HepG2 (cell line): ENCODE measurements around the gene HLA-DMB. TPM values are rescaled to one million over a fixed set of nuclear protein-coding genes. Genes with fewer than 3 reads are reported as not detected.
A peak's percentile ranks its signal among the peaks of the same experiment; 100 is the strongest.

ENCODE experiments used
- FIP1L1 ChIP-seq: fragments of 200-400 bp; formaldehyde crosslinking; IDR thresholded peaks from 2 replicates; pipeline ENCODE4 v1.6.1; 2018; ENCODE audit warnings: low read depth, mild to moderate bottlenecking, low read length, moderate library complexity, borderline replicate concordance; ENCODE audit not compliant: insufficient read depth
- MTA1 ChIP-seq: sonication (generic); formaldehyde crosslinking; IDR thresholded peaks from 2 replicates; pipeline ENCODE4 v1.4.0; 2020; ENCODE audit warnings: missing genetic modification reagents, mild to moderate bottlenecking, borderline replicate concordance
- NFE2L2 ChIP-seq: fragments of 150-350 bp; IDR thresholded peaks from 2 replicates; pipeline ENCODE4 v1.6.1; 2014; ENCODE audit warnings: low read length
- SNAPC2 ChIP-seq: sonication (generic); formaldehyde crosslinking; IDR thresholded peaks from 2 replicates; pipeline ENCODE4 v1.8.1; 2022; ENCODE audit warnings: mild to moderate bottlenecking, missing genetic modification reagents
- ZNF329 ChIP-seq: sonication (generic); formaldehyde crosslinking; IDR thresholded peaks from 2 replicates; pipeline ENCODE4 v1.9.0; 2021; ENCODE audit warnings: low read depth, mild to moderate bottlenecking, missing genetic modification reagents
- ZNF720 ChIP-seq: sonication (generic); formaldehyde crosslinking; IDR thresholded peaks from 2 replicates; pipeline ENCODE4 v1.4.0; 2020; ENCODE audit warnings: missing genetic modification reagents
- polyA plus RNA-seq, 8 experiments: library from polyadenylated mRNA; depleted of rRNA in 3 of 8; stranded (reverse) in 7 of 8; unstranded in 1 of 8; fragments of >200 nt; fragmentation: Illumina TruSeq in 4 of 8; extraction: Trizol in 4 of 8; gene quantifications; 2 replicates each; pipeline versions ENCODE4 v1.2.1 to v1.2.3, GENCODE V29; 2011 to 2016; ENCODE audit warnings: low read depth in 4 of 8, missing spikeins in 1 of 8, mixed read lengths in 1 of 8; ENCODE audit not compliant: insufficient read depth in 1 of 8
- total RNA-seq, 5 experiments: library from RNA; depleted of rRNA; stranded (reverse); fragments of >200 nt; fragmentation: Illumina TruSeq; extraction: Trizol; gene quantifications; 2 replicates each; pipeline ENCODE4 v1.2.3, GENCODE V29; 2016; ENCODE audit warnings: low read depth in 1 of 5
- TF ChIP-seq, protein P1 (sequence below): sonication (generic); formaldehyde crosslinking; IDR thresholded peaks from 2 replicates; pipeline ENCODE4 v1.5.0; 2020; ENCODE audit warnings: mild to moderate bottlenecking, missing genetic modification reagents, borderline replicate concordance
- TF ChIP-seq, protein P2 (sequence below): sonication (generic); formaldehyde crosslinking; IDR thresholded peaks from 2 replicates; pipeline ENCODE4 v1.4.0; 2020; ENCODE audit warnings: missing genetic modification reagents
- TF ChIP-seq, protein P3 (sequence below): sonication (generic); formaldehyde crosslinking; IDR thresholded peaks from 2 replicates; pipeline ENCODE4 v1.5.0; 2020; ENCODE audit warnings: missing genetic modification reagents, mild to moderate bottlenecking, borderline replicate concordance
- TF ChIP-seq, protein P4 (sequence below): sonication (generic); formaldehyde crosslinking; IDR thresholded peaks from 2 replicates; pipeline ENCODE4 v1.4.0; 2020; ENCODE audit warnings: missing genetic modification reagents, borderline replicate concordance

The HLA-DMB gene
- total and polyA plus RNA-seq, 2 of the 13 experiments (the other 11 are each of a cell fraction or from before 2014, with no cell fraction given) = not detected

DNA sequence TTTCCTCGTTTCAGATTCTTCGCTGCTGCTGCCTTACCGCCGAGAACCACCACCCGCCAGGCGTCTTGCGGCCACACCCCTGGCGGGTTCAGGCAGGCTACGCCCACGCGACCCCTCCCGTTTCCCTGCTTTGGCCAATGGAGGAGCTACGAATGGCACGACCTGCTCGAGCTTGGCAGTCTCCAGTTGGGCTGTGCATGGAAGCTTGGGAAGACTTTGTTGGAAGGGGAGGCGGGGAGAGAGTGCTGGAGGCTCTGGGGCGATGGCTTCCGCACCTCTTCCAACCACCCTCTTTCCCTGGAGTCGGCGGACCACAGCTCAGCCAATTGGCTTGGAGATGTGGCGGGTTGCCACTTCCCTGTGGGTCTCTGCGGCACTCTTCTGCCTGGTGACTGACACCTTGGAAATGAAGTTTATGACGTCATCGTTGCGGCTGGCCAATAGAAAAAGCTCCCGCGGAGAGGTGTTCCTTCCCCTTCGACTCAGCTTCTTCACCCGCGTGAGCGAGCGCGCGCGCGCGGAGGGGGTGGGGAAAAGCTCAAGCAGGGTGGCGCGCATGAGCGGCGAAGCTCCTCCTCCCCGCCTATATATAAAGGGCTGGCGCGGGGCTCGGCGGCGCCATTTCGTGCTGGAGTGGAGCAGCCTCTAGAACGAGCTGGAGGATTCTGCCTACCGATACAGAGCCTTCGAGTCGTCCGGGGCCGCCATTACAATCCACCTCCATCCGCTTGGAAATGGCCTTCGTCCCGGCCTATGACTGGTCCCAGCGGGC lies 30.9 kb upstream of the HLA-DMB start (continued):
- TF ChIP-seq, protein P1, sequence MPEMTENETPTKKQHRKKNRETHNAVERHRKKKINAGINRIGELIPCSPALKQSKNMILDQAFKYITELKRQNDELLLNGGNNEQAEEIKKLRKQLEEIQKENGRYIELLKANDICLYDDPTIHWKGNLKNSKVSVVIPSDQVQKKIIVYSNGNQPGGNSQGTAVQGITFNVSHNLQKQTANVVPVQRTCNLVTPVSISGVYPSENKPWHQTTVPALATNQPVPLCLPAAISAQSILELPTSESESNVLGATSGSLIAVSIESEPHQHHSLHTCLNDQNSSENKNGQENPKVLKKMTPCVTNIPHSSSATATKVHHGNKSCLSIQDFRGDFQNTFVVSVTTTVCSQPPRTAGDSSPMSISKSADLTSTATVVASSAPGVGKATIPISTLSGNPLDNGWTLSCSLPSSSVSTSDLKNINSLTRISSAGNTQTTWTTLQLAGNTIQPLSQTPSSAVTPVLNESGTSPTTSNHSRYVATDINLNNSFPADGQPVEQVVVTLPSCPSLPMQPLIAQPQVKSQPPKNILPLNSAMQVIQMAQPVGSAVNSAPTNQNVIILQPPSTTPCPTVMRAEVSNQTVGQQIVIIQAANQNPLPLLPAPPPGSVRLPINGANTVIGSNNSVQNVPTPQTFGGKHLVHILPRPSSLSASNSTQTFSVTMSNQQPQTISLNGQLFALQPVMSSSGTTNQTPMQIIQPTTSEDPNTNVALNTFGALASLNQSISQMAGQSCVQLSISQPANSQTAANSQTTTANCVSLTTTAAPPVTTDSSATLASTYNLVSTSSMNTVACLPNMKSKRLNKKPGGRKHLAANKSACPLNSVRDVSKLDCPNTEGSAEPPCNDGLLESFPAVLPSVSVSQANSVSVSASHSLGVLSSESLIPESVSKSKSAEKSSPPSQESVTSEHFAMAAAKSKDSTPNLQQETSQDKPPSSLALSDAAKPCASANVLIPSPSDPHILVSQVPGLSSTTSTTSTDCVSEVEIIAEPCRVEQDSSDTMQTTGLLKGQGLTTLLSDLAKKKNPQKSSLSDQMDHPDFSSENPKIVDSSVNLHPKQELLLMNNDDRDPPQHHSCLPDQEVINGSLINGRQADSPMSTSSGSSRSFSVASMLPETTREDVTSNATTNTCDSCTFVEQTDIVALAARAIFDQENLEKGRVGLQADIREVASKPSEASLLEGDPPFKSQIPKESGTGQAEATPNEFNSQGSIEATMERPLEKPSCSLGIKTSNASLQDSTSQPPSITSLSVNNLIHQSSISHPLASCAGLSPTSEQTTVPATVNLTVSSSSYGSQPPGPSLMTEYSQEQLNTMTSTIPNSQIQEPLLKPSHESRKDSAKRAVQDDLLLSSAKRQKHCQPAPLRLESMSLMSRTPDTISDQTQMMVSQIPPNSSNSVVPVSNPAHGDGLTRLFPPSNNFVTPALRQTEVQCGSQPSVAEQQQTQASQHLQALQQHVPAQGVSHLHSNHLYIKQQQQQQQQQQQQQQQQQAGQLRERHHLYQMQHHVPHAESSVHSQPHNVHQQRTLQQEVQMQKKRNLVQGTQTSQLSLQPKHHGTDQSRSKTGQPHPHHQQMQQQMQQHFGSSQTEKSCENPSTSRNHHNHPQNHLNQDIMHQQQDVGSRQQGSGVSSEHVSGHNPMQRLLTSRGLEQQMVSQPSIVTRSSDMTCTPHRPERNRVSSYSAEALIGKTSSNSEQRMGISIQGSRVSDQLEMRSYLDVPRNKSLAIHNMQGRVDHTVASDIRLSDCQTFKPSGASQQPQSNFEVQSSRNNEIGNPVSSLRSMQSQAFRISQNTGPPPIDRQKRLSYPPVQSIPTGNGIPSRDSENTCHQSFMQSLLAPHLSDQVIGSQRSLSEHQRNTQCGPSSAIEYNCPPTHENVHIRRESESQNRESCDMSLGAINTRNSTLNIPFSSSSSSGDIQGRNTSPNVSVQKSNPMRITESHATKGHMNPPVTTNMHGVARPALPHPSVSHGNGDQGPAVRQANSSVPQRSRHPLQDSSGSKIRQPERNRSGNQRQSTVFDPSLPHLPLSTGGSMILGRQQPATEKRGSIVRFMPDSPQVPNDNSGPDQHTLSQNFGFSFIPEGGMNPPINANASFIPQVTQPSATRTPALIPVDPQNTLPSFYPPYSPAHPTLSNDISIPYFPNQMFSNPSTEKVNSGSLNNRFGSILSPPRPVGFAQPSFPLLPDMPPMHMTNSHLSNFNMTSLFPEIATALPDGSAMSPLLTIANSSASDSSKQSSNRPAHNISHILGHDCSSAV (CRISPR knock-in tag) = no peak
- TF ChIP-seq SNAPC2 (CRISPR knock-in tag) = peak; percentile 59; the same call in 1 of the 2 replicates
- TF ChIP-seq, protein P2, sequence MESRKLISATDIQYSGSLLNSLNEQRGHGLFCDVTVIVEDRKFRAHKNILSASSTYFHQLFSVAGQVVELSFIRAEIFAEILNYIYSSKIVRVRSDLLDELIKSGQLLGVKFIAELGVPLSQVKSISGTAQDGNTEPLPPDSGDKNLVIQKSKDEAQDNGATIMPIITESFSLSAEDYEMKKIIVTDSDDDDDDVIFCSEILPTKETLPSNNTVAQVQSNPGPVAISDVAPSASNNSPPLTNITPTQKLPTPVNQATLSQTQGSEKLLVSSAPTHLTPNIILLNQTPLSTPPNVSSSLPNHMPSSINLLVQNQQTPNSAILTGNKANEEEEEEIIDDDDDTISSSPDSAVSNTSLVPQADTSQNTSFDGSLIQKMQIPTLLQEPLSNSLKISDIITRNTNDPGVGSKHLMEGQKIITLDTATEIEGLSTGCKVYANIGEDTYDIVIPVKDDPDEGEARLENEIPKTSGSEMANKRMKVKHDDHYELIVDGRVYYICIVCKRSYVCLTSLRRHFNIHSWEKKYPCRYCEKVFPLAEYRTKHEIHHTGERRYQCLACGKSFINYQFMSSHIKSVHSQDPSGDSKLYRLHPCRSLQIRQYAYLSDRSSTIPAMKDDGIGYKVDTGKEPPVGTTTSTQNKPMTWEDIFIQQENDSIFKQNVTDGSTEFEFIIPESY (CRISPR knock-in tag) = peak; percentile 99
- peak; percentile 14; the same call in 1 of the 2 replicates for TF ChIP-seq MTA1
- no peak for TF ChIP-seq ZNF720 (CRISPR knock-in tag)
- TF ChIP-seq ZNF329 (CRISPR knock-in tag) = 0 out of 2 replicates have a peak, but pooled peaks have one; percentile 22
- TF ChIP-seq, protein P3, sequence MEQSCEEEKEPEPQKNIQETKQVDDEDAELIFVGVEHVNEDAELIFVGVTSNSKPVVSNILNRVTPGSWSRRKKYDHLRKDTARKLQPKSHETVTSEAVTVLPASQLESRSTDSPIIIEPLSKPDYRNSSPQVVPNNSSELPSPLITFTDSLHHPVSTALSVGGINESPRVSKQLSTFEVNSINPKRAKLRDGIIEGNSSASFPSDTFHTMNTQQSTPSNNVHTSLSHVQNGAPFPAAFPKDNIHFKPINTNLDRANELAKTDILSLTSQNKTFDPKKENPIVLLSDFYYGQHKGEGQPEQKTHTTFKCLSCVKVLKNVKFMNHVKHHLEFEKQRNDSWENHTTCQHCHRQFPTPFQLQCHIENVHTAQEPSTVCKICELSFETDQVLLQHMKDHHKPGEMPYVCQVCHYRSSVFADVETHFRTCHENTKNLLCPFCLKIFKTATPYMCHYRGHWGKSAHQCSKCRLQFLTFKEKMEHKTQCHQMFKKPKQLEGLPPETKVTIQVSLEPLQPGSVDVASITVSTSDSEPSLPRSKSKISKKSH (CRISPR knock-in tag) = no peak
- no peak for TF ChIP-seq FIP1L1
- TF ChIP-seq NFE2L2 = peak; percentile 43; the same call in 1 of the 2 replicates
- TF ChIP-seq, protein P4, sequence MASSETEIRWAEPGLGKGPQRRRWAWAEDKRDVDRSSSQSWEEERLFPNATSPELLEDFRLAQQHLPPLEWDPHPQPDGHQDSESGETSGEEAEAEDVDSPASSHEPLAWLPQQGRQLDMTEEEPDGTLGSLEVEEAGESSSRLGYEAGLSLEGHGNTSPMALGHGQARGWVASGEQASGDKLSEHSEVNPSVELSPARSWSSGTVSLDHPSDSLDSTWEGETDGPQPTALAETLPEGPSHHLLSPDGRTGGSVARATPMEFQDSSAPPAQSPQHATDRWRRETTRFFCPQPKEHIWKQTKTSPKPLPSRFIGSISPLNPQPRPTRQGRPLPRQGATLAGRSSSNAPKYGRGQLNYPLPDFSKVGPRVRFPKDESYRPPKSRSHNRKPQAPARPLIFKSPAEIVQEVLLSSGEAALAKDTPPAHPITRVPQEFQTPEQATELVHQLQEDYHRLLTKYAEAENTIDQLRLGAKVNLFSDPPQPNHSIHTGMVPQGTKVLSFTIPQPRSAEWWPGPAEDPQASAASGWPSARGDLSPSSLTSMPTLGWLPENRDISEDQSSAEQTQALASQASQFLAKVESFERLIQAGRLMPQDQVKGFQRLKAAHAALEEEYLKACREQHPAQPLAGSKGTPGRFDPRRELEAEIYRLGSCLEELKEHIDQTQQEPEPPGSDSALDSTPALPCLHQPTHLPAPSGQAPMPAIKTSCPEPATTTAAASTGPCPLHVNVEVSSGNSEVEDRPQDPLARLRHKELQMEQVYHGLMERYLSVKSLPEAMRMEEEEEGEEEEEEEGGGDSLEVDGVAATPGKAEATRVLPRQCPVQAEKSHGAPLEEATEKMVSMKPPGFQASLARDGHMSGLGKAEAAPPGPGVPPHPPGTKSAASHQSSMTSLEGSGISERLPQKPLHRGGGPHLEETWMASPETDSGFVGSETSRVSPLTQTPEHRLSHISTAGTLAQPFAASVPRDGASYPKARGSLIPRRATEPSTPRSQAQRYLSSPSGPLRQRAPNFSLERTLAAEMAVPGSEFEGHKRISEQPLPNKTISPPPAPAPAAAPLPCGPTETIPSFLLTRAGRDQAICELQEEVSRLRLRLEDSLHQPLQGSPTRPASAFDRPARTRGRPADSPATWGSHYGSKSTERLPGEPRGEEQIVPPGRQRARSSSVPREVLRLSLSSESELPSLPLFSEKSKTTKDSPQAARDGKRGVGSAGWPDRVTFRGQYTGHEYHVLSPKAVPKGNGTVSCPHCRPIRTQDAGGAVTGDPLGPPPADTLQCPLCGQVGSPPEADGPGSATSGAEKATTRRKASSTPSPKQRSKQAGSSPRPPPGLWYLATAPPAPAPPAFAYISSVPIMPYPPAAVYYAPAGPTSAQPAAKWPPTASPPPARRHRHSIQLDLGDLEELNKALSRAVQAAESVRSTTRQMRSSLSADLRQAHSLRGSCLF = no peak
